Loucy (cell line): ENCODE measurements around the gene ARL5A.

Experiments
- H2AFZ ChIP-seq: fragments of 200-600 bp; sonication (generic); 2 replicates; pipeline ENCODE4 v1.6.0; 2016; ENCODE audit warnings: antibody characterized with exemption, mild to moderate bottlenecking, low read length, moderate library complexity
- H3F3A ChIP-seq: fragments of 200-600 bp; 2 replicates; pipeline ENCODE4 v1.6.0; 2016; ENCODE audit warnings: antibody characterized with exemption, low read depth, mild to moderate bottlenecking
- H3K27me3 ChIP-seq: fragments of 200-600 bp; sonication (generic); 2 replicates; pipeline ENCODE4 v1.6.1; 2014; ENCODE audit warnings: low read length, mild to moderate bottlenecking; ENCODE audit not compliant: insufficient read depth, poor library complexity, severe bottlenecking
- H3K36me3 ChIP-seq: fragments of 200-600 bp; sonication (generic); 2 replicates; pipeline ENCODE4 v1.6.1; 2016; ENCODE audit warnings: low read length; ENCODE audit not compliant: insufficient read depth
- H3K4me1 ChIP-seq: fragments of 200-600 bp; sonication (generic); 2 replicates; pipeline ENCODE4 v1.5.1; 2014; ENCODE audit warnings: low read length, mild to moderate bottlenecking; ENCODE audit not compliant: insufficient read depth, poor library complexity, severe bottlenecking
- H3K4me2 ChIP-seq: fragments of 200-600 bp; sonication (generic); 2 replicates; pipeline ENCODE4 v1.6.0; 2014; ENCODE audit warnings: antibody characterized with exemption, low read length, low read depth, mild to moderate bottlenecking; ENCODE audit not compliant: poor library complexity, severe bottlenecking
- H3K4me3 ChIP-seq: fragments of 200-600 bp; sonication (generic); 2 replicates; pipeline ENCODE4 v1.5.1; 2014; ENCODE audit warnings: low read length, mild to moderate bottlenecking, mixed read lengths; ENCODE audit not compliant: poor library complexity, severe bottlenecking
- H3K79me2 ChIP-seq: fragments of 200-600 bp; sonication (generic); 2 replicates; pipeline ENCODE4 v1.6.1; 2014; ENCODE audit warnings: low read length; ENCODE audit not compliant: insufficient read depth
- H3K9ac ChIP-seq: fragments of 200-600 bp; sonication (generic); 2 replicates; pipeline ENCODE4 v1.6.0; 2014; ENCODE audit warnings: mild to moderate bottlenecking, low read depth, low read length, moderate library complexity; ENCODE audit not compliant: poor library complexity, severe bottlenecking
- H3K9me2 ChIP-seq: fragments of 200-600 bp; sonication (generic); replicated peaks from 2 replicates; pipeline ENCODE4 v1.6.1; 2016; ENCODE audit warnings: low read depth, low read length, mixed read lengths
- H3K9me3 ChIP-seq: fragments of 200-600 bp; sonication (generic); 2 replicates; pipeline ENCODE4 v1.6.1; 2014; ENCODE audit warnings: mild to moderate bottlenecking, antibody characterized with exemption, low read length, low read depth; ENCODE audit not compliant: insufficient read depth
- H4K20me1 ChIP-seq: fragments of 200-600 bp; sonication (generic); 2 replicates; pipeline ENCODE4 v1.6.0; 2014; ENCODE audit warnings: antibody characterized with exemption, low read length, mild to moderate bottlenecking; ENCODE audit not compliant: insufficient read depth, poor library complexity, severe bottlenecking
- EZH2phosphoT487 ChIP-seq: fragments of 200-600 bp; IDR thresholded peaks from 2 replicates; pipeline ENCODE4 v1.6.1; 2018; ENCODE audit warnings: antibody characterized with exemption, mild to moderate bottlenecking, moderate library complexity, borderline replicate concordance
- TF ChIP-seq, protein P1 (sequence below): fragments of 200-600 bp; sonication (generic); conservative IDR thresholded peaks from 2 replicates; pipeline ENCODE4 v1.5.1; 2014; ENCODE audit warnings: mild to moderate bottlenecking, antibody characterized with exemption, low read length

ARL5A gene

DNA sequence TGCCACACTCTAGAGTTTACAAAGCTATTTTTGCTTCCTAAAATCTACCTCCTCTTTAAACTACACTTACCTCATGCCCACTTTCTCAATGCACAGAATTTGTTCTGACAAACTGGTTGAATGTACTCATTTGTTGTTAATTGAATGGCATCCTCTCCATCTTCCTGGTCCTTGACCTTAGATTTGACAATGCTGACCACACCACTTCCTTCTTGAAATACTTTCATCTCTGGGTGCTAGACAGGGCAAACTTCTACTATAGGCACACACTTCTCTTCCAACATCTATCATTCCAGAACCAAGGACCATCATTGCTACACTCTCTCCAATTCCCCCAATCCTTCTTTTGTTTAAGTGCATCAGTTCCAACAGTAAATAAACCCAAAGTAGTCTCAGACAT, 22.3 kb downstream of the ARL5A start:
- Histone ChIP-seq H3K9ac (no peak overlapping the region), H2AFZ (no peak overlapping the region), H3K36me3 (peaks cover 68% of the 10 kb centered on the region), H3K4me2 (no peak overlapping the region), H4K20me1 (no peaks in the 10 kb centered on the region), H3K4me1 (peaks cover 6% of the 10 kb centered on the region), H3F3A (no peaks in the 10 kb centered on the region), H3K9me3 (no peaks in the 10 kb centered on the region), H3K4me3 (no peak overlapping the region), H3K9me2 (no peaks in the 10 kb centered on the region), H3K27me3 (no peaks in the 10 kb centered on the region), H3K79me2 (no peaks in the 10 kb centered on the region)
- TF ChIP-seq EZH2phosphoT487, result no peak
- TF ChIP-seq, protein P1, sequence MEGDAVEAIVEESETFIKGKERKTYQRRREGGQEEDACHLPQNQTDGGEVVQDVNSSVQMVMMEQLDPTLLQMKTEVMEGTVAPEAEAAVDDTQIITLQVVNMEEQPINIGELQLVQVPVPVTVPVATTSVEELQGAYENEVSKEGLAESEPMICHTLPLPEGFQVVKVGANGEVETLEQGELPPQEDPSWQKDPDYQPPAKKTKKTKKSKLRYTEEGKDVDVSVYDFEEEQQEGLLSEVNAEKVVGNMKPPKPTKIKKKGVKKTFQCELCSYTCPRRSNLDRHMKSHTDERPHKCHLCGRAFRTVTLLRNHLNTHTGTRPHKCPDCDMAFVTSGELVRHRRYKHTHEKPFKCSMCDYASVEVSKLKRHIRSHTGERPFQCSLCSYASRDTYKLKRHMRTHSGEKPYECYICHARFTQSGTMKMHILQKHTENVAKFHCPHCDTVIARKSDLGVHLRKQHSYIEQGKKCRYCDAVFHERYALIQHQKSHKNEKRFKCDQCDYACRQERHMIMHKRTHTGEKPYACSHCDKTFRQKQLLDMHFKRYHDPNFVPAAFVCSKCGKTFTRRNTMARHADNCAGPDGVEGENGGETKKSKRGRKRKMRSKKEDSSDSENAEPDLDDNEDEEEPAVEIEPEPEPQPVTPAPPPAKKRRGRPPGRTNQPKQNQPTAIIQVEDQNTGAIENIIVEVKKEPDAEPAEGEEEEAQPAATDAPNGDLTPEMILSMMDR, result no peak

DNA sequence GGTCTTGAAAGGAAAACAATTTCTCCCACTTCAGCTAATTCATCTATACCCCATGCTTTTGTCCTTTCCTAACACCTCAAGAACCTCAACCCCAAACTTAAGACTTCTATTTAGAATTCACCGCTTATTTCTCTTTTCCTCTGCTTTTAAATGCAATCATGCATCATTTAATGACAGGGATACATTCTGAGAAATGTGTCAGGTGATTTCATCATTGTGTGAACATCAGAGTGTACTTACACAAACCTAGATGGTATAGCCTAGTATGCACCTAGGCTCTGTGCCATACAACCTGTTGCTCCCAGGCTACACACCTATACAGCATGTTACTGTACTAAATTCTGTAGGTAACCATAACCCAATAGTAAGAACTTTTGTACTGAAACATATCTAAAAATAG, 22.9 kb downstream of the ARL5A start:
- Histone ChIP-seq H3K4me1 (peaks cover 6% of the 10 kb centered on the region), H3K4me3 (no peak overlapping the region), H2AFZ (no peak overlapping the region), H3K9me2 (no peaks in the 10 kb centered on the region), H3F3A (no peaks in the 10 kb centered on the region), H3K4me2 (no peak overlapping the region), H4K20me1 (no peaks in the 10 kb centered on the region), H3K79me2 (no peaks in the 10 kb centered on the region), H3K36me3 (peaks cover 66% of the 10 kb centered on the region), H3K9me3 (no peaks in the 10 kb centered on the region), H3K27me3 (no peaks in the 10 kb centered on the region), H3K9ac (no peak overlapping the region)
- TF ChIP-seq, protein P1, result no peak
- no peak for TF ChIP-seq EZH2phosphoT487

DNA sequence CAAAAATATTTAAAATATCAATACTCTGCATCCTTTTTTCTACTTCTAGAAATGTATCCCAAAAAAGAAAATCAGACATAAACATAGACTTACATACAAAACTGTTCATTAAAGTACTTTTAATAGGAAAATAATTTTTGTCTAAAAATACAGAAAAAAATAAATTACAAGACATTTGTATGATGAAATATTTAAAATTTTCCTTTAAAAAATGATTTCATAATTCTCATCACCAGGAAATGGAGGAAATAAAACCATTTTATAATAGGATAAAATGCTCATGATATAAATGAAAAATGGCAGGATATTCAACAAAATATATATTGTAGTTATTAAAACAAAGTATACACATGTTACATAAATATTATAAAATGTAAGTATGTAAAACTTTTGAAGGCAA, 24.4 kb downstream of the ARL5A start:
- no peak overlapping the region for H3K4me3 ChIP-seq
- H3K4me1 ChIP-seq, result peaks cover 6% of the 10 kb centered on the region
- H3K79me2 ChIP-seq, result no peaks in the 10 kb centered on the region
- no peaks in the 10 kb centered on the region for H4K20me1 ChIP-seq
- no peak overlapping the region for H2AFZ ChIP-seq
- peaks cover 68% of the 10 kb centered on the region for H3K36me3 ChIP-seq
- H3K9me3 ChIP-seq, result no peaks in the 10 kb centered on the region
- no peak overlapping the region for H3K4me2 ChIP-seq
- TF ChIP-seq, protein P1, result no peak
- no peak for TF ChIP-seq EZH2phosphoT487
- no peaks in the 10 kb centered on the region for H3F3A ChIP-seq
- H3K9ac ChIP-seq, result no peak overlapping the region
- no peaks in the 10 kb centered on the region for H3K9me2 ChIP-seq
- H3K27me3 ChIP-seq, result no peaks in the 10 kb centered on the region
